ENCODE measurements around the gene MRPL23.

Gene MRPL23

DNA sequence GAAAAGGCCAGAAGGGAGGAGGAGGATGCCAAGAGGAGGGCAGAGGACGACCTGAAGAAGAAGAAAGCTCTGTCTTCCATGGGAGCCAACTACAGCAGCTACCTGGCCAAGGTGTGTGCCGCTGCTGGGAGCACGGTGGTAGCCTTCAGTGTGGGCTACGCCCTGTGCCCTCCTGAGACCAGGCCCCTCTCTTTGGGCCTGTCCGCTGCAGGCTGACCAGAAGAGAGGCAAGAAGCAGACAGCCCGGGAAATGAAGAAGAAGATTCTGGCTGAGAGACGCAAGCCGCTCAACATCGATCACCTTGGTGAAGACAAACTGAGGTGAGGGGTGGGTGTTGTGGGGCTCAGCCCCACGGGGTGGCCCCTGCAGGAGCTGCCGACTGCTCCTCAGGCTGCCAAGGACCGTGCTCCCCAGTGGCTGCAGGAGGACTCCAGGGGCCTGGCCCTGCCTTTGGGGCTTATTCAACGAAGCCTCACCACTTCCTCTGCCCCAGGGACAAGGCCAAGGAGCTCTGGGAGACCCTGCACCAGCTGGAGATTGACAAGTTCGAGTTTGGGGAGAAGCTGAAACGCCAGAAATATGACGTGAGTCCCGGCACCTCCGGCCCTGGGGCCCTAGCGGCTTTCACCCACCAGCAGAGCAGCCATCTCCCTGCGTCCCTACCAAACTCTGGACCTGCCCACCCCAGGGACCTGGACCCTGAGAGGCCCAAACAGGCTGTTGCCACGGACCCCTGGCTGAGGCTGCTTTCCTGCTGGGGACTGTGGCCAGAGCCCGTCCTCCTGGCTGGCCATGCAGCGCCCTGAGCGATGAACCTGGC lies 12.6 kb upstream of the MRPL23 start:
- TF ChIP-seq, protein P1, sequence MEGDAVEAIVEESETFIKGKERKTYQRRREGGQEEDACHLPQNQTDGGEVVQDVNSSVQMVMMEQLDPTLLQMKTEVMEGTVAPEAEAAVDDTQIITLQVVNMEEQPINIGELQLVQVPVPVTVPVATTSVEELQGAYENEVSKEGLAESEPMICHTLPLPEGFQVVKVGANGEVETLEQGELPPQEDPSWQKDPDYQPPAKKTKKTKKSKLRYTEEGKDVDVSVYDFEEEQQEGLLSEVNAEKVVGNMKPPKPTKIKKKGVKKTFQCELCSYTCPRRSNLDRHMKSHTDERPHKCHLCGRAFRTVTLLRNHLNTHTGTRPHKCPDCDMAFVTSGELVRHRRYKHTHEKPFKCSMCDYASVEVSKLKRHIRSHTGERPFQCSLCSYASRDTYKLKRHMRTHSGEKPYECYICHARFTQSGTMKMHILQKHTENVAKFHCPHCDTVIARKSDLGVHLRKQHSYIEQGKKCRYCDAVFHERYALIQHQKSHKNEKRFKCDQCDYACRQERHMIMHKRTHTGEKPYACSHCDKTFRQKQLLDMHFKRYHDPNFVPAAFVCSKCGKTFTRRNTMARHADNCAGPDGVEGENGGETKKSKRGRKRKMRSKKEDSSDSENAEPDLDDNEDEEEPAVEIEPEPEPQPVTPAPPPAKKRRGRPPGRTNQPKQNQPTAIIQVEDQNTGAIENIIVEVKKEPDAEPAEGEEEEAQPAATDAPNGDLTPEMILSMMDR (conservative IDR thresholded peaks at IDR 0.05; ENCODE audit: control insufficient read depth, insufficient read depth, low read depth, low read length), result no peak
- no peak overlapping the region for H3K4me3 ChIP-seq (ENCODE audit: control insufficient read depth, low read depth, low read length)
- no peak for DNase-seq (ENCODE audit: low read depth)

DNA sequence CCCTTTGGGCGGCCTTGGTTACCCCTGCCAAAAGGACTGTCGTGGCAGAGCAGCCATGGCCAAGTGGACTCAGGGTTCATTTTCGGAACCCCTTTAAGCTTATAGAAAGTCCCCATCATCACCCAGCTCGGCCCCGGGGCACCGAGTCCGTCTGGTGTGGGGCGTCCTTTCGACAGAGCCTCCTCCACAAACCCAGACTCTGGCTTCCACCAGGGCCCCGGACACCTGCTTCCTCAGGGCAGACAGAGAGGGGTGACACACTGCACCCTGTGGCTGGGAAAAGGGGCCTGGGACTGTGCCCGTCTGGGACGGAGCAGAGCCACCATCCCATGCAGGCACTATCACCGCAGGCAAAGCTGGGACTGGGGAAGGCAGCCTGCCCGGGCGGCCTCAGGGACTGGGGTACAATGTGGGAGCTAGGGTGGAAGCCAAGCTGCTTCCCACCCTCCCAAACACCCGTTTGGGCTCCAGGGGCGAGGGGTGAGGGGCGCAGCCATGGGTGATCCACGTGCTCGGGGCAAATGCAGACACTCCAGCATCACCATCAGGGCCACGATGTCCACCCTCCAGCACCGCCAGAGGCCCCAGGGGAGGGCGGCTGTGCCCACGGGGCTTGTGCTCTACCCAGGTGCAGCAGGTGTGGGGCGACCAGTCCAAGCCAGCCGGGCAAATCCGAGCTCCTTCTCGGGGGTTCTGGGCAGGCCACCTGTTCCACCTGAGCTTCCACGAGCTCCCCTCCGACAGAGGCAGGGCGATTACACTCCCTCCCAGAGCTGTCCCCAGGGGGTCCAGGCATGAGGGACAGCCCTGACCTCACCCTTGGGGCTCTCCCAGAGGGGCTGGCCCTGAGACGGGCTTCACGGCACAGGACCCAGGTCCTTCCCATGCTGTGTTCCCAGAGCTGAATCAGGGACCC lies 11.7 kb upstream of the MRPL23 start:
- DNase-seq (ENCODE audit: low read depth), result no peak
- H3K4me3 ChIP-seq (ENCODE audit: control insufficient read depth, low read depth, low read length), result no peak overlapping the region
- TF ChIP-seq, protein P1 (conservative IDR thresholded peaks at IDR 0.05; ENCODE audit: control insufficient read depth, insufficient read depth, low read depth, low read length), result no peak

DNA sequence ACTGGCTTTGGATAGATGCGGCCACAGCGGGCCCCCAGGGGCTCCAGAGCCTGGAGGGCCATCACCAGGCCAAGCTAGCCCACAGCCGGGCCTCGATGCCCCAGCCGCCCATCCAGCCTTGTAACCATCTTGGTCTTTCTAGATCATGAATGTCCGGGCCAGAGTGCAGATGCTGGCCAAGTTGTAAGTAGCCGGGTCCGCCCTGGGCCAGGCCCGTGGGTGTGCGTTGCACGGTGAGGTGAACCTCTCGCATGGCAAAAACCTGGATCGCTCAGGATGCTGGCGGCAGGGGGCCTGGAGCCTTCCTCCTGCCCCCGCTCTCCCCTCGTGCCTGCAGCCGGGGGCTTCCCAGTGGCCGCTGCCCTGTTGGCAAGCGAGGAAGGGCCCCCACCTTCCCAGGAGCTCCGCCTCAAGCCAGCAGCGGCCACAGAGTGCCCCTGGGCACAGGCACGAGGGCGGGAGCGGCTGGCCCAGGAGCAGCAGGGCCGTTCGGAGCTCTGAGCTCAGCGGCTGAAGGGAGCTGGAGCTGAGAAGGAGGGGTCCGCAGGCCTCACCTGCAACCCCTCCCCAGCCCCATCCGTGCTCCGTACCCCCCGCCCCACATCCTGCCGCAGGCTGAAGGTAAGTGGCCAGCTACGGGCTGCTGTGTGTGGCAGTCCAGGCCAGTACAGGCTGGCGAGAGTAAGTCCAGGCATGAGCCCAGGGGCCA lies 10.9 kb upstream of the MRPL23 start:
- TF ChIP-seq, protein P1 (conservative IDR thresholded peaks at IDR 0.05; ENCODE audit: control insufficient read depth, insufficient read depth, low read depth, low read length), result no peak
- no peak for DNase-seq (ENCODE audit: low read depth)
- H3K4me3 ChIP-seq (ENCODE audit: control insufficient read depth, low read depth, low read length), result no peak overlapping the region

DNA sequence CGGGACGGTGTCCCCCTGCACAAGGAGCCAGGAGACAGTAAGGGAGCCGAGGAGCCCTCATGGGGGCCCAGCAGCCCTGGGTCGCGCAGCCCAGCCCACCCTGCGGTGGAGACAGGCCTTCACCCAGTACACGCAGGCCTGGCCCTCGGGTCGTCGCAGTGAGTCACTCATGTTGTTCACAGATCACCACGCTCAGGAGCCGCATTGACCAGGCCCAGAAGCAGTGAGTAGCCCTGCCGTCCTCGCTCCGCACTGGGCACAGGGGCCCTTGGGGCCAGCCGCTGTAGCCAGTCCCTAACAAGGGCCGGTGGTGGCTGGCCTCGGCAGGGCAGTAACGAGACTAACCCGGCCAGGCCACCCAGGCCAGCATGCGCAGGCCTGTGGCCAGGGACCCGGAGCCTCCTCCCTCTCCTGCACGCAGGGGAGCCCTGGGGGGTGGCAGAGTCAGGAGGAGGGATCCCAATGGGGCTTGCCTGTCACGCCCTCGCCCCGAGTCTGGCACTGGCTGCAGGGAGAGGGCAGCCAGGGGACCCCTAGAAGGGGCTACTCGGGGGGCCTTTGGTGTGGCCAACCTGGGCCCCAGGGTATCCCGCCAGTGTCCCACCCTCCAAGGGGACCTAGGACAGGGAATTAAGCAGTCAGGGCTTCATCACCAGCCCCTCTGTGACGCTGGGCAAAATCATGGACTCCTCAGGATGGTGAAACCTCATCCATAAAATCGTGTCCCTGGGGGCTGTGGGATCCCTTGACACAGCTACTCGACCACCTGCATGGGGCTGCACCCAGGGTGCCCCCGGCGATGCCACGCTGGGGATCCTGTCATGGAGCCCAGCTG lies 10.1 kb upstream of the MRPL23 start:
- DNase-seq (ENCODE audit: low read depth), result no peak
- TF ChIP-seq, protein P1 (conservative IDR thresholded peaks at IDR 0.05; ENCODE audit: control insufficient read depth, insufficient read depth, low read depth, low read length), result no peak
- H3K4me3 ChIP-seq (ENCODE audit: control insufficient read depth, low read depth, low read length), result no peak overlapping the region

DNA sequence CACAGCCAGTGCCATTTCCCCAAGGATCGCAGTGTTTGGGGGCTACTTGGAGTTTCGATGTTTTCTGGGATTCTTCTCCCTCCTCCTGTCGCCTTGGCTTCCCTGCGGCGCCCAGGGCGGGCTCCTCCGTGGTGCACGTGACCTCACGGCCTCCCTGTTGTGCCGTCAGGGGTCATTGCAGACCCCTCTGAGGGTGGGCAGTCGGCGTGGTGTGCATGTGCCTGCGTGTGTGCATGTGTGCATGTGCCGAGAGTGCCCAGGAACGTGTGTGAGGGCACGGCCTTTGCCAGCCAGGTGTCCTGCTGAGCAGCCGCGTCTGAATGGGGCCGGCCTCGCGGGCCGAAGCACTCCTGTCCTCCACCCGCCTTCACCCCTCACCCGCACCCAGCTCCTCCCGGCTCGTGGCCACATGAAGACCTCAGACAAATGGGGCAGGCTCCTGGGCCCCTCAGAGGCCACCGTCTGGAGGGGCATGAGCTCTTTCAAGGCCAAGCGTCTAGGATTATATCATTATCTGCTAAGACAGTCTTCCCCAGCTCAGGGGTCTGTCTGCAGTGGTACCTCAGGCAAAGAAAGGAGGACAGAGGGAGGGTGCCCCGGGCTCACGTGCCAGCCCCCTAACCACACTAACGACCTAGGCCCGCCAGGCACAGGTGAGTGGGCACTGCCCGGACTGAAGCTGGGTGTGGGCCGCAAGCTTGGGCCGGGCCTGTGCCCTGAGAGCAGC lies 9.4 kb upstream of the MRPL23 start:
- no peak overlapping the region for H3K4me3 ChIP-seq (ENCODE audit: control insufficient read depth, low read depth, low read length)
- TF ChIP-seq, protein P1 (conservative IDR thresholded peaks at IDR 0.05; ENCODE audit: control insufficient read depth, insufficient read depth, low read depth, low read length), result no peak
- DNase-seq (ENCODE audit: low read depth), result no peak

All from fibroblast of mammary gland (primary cell).